Measurements from ENCODE around the gene MRPL22. TPM values are rescaled to one million over a fixed set of nuclear protein-coding genes. Genes with fewer than 3 reads are reported as not detected.
A peak's percentile ranks its signal among the peaks of the same experiment; 100 is the strongest.

The MRPL22 gene
- total RNA-seq, 1 donor, result 11.7 TPM

- no peak for DNase-seq (ENCODE audit: low read depth)
- H3K4me3 ChIP-seq (ENCODE audit: low read depth, low read length), result no peak overlapping the region
- TF ChIP-seq CTCF (IDR thresholded peaks at IDR 0.05; ENCODE audit: insufficient read depth, low read depth, low read length), result no peak
Observed at GRCh38 chr5:154943527-154943926, 2.7 kb downstream of the MRPL22 start.

- TF ChIP-seq CTCF (IDR thresholded peaks at IDR 0.05; ENCODE audit: insufficient read depth, low read depth, low read length), result no peak
- DNase-seq (ENCODE audit: low read depth), result no peak
- H3K4me3 ChIP-seq (ENCODE audit: low read depth, low read length), result no peak overlapping the region
Observed at GRCh38 chr5:154944716-154945115, 3.8 kb downstream of the MRPL22 start.

- DNase-seq (ENCODE audit: low read depth), result peak; percentile 28
- H3K4me3 ChIP-seq (ENCODE audit: low read depth, low read length), result no peak overlapping the region
- peak; percentile 60 for TF ChIP-seq CTCF (IDR thresholded peaks at IDR 0.05; ENCODE audit: insufficient read depth, low read depth, low read length)
Observed at GRCh38 chr5:154945695-154946301, 4.9 kb downstream of the MRPL22 start.

- TF ChIP-seq CTCF (IDR thresholded peaks at IDR 0.05; ENCODE audit: insufficient read depth, low read depth, low read length), result no peak
- DNase-seq (ENCODE audit: low read depth), result no peak
- no peak overlapping the region for H3K4me3 ChIP-seq (ENCODE audit: low read depth, low read length)
Observed at GRCh38 chr5:154947778-154948177, 6.9 kb downstream of the MRPL22 start.

- no peak for TF ChIP-seq CTCF (IDR thresholded peaks at IDR 0.05; ENCODE audit: insufficient read depth, low read depth, low read length)
- no peak overlapping the region for H3K4me3 ChIP-seq (ENCODE audit: low read depth, low read length)
- no peak for DNase-seq (ENCODE audit: low read depth)
Observed at GRCh38 chr5:154948313-154948712, 7.4 kb downstream of the MRPL22 start.

- no peak for DNase-seq (ENCODE audit: low read depth)
- no peak for TF ChIP-seq CTCF (IDR thresholded peaks at IDR 0.05; ENCODE audit: insufficient read depth, low read depth, low read length)
- H3K4me3 ChIP-seq (ENCODE audit: low read depth, low read length), result no peak overlapping the region
Observed at GRCh38 chr5:154949781-154950180, 8.9 kb downstream of the MRPL22 start.

- H3K4me3 ChIP-seq (ENCODE audit: low read depth, low read length), result no peak overlapping the region
- no peak for DNase-seq (ENCODE audit: low read depth)
- no peak for TF ChIP-seq CTCF (IDR thresholded peaks at IDR 0.05; ENCODE audit: insufficient read depth, low read depth, low read length)
Observed at GRCh38 chr5:154956712-154957111, 15.8 kb downstream of the MRPL22 start.
